Measurements from ENCODE around the gene PRKCA.

The PRKCA gene

DNA sequence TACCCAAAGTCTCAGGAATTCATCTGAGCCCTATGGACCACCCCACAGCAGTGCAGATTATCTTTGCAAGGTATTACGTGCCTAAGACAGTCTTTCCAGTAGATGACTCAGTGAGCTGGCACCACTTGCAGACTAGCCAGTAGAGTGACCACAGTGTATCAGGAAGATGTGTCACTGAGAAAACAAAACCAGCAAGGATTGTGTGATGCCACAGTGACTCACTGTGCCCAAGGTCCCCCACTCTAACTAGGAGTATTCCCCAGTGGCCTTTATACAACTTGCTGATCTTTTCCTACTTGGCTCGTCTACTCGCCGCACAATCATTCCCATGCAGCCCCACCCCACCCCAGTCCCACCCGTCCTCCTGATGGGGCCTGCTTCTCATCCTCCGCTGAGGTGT, 26.8 kb upstream of the PRKCA start:
- H3K4me2 ChIP-seq (ENCODE audit: low read depth, low read length, poor library complexity, severe bottlenecking): no peak overlapping the region
- no peaks in the 10 kb centered on the region for H3K27me3 ChIP-seq (ENCODE audit: insufficient read depth, low read length, poor library complexity, severe bottlenecking)
- H3K36me3 ChIP-seq (ENCODE audit: insufficient read depth, low read length): no peaks in the 10 kb centered on the region
- no peaks in the 10 kb centered on the region for H4K20me1 ChIP-seq (ENCODE audit: insufficient read depth, low read length, poor library complexity, severe bottlenecking)
- H3K4me1 ChIP-seq (ENCODE audit: insufficient read depth, low read length, poor library complexity, severe bottlenecking): no peaks in the 10 kb centered on the region
- H3K79me2 ChIP-seq (ENCODE audit: insufficient read depth, low read length): no peaks in the 10 kb centered on the region
- no peak overlapping the region for H3K9ac ChIP-seq (ENCODE audit: low read depth, low read length, poor library complexity, severe bottlenecking)
- H3F3A ChIP-seq (ENCODE audit: low read depth): no peaks in the 10 kb centered on the region
- no peak overlapping the region for H2AFZ ChIP-seq (ENCODE audit: low read length)
- H3K4me3 ChIP-seq (ENCODE audit: low read length, poor library complexity, severe bottlenecking): no peak overlapping the region
- peaks cover under 1% of the 10 kb centered on the region; the same call in 1 of the 2 replicates for H3K9me3 ChIP-seq (ENCODE audit: insufficient read depth, low read depth, low read length)
- no peaks in the 10 kb centered on the region for H3K9me2 ChIP-seq (replicated peaks; ENCODE audit: low read depth, low read length)
- TF ChIP-seq EZH2phosphoT487 (IDR thresholded peaks at IDR 0.05; ENCODE audit: borderline replicate concordance): no peak
- TF ChIP-seq, protein P1, sequence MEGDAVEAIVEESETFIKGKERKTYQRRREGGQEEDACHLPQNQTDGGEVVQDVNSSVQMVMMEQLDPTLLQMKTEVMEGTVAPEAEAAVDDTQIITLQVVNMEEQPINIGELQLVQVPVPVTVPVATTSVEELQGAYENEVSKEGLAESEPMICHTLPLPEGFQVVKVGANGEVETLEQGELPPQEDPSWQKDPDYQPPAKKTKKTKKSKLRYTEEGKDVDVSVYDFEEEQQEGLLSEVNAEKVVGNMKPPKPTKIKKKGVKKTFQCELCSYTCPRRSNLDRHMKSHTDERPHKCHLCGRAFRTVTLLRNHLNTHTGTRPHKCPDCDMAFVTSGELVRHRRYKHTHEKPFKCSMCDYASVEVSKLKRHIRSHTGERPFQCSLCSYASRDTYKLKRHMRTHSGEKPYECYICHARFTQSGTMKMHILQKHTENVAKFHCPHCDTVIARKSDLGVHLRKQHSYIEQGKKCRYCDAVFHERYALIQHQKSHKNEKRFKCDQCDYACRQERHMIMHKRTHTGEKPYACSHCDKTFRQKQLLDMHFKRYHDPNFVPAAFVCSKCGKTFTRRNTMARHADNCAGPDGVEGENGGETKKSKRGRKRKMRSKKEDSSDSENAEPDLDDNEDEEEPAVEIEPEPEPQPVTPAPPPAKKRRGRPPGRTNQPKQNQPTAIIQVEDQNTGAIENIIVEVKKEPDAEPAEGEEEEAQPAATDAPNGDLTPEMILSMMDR (conservative IDR thresholded peaks at IDR 0.05; ENCODE audit: low read length): no peak

DNA sequence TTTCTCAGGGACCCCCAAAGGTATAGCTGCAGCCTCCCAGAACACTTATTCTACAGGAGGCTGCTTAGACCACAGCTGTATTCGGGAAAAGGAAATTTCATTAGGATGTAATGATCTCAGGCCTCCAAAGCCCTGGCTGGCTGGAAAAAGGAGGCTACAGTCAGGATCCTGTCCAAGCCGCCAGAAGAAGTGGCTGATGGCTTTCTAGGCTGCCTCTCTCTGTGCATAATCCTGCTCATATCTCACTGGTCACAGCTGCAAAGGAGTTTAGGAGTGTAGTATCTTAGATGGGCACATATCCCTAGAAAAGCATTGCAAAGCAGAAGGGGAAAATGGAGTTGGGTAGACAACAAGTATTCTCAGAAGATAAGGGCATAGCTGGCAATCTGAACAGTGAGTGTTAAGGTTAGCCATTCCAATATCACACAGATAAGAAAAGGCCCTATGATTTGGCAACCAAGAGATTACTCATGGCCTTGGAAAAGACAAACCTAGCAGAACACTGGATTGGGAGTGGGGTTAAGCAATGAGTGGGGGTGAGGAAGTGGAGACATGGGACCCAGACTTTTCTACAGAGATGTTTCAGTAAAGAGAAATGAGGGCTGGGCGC, 26.0 kb upstream of the PRKCA start:
- H3K4me1 ChIP-seq (ENCODE audit: insufficient read depth, low read length, poor library complexity, severe bottlenecking): no peaks in the 10 kb centered on the region
- no peak overlapping the region for H3K4me3 ChIP-seq (ENCODE audit: low read length, poor library complexity, severe bottlenecking)

DNA sequence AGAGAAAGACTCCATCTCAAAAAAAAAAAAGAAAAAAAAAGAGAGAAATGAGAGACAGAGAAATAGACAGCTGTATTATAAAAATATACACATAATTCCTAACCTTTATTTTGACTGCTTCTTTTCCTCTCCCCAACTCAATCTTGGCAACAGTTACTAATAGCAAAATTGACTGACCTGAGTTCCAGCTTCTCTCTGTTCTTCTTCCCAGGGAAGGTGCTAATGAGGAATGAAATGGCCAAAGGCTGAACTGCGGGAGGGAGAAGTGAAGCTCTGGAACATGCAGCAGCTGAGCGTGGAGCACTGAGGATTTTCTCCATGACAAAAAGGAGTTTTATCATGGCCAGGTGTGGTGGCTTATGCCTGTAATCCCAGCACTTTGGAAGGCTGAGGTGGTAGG, 25.2 kb upstream of the PRKCA start:
- Histone ChIP-seq H3K9ac (ENCODE audit: low read depth, low read length, poor library complexity, severe bottlenecking) (no peak overlapping the region), H2AFZ (ENCODE audit: low read length) (no peak overlapping the region), H3K9me2 (replicated peaks; ENCODE audit: low read depth, low read length) (no peaks in the 10 kb centered on the region), H3K9me3 (ENCODE audit: insufficient read depth, low read depth, low read length) (no peaks in the 10 kb centered on the region), H3K4me2 (ENCODE audit: low read depth, low read length, poor library complexity, severe bottlenecking) (no peak overlapping the region), H3K4me1 (ENCODE audit: insufficient read depth, low read length, poor library complexity, severe bottlenecking) (no peaks in the 10 kb centered on the region), H3K36me3 (ENCODE audit: insufficient read depth, low read length) (no peaks in the 10 kb centered on the region), H3F3A (ENCODE audit: low read depth) (no peaks in the 10 kb centered on the region), H3K4me3 (ENCODE audit: low read length, poor library complexity, severe bottlenecking) (no peak overlapping the region), H3K79me2 (ENCODE audit: insufficient read depth, low read length) (no peaks in the 10 kb centered on the region), H4K20me1 (ENCODE audit: insufficient read depth, low read length, poor library complexity, severe bottlenecking) (no peaks in the 10 kb centered on the region), H3K27me3 (ENCODE audit: insufficient read depth, low read length, poor library complexity, severe bottlenecking) (no peaks in the 10 kb centered on the region)
- TF ChIP-seq EZH2phosphoT487 (IDR thresholded peaks at IDR 0.05; ENCODE audit: borderline replicate concordance): no peak
- TF ChIP-seq, protein P1 (conservative IDR thresholded peaks at IDR 0.05; ENCODE audit: low read length): no peak

More for the DNA sequence above, 26.0 kb upstream of the PRKCA start:
- Histone ChIP-seq H2AFZ (ENCODE audit: low read length) (no peak overlapping the region), H3K4me2 (ENCODE audit: low read depth, low read length, poor library complexity, severe bottlenecking) (no peak overlapping the region), H4K20me1 (ENCODE audit: insufficient read depth, low read length, poor library complexity, severe bottlenecking) (no peaks in the 10 kb centered on the region), H3K9ac (ENCODE audit: low read depth, low read length, poor library complexity, severe bottlenecking) (no peak overlapping the region), H3F3A (ENCODE audit: low read depth) (no peaks in the 10 kb centered on the region), H3K79me2 (ENCODE audit: insufficient read depth, low read length) (no peaks in the 10 kb centered on the region), H3K27me3 (ENCODE audit: insufficient read depth, low read length, poor library complexity, severe bottlenecking) (no peaks in the 10 kb centered on the region), H3K36me3 (ENCODE audit: insufficient read depth, low read length) (no peaks in the 10 kb centered on the region), H3K9me2 (replicated peaks; ENCODE audit: low read depth, low read length) (no peaks in the 10 kb centered on the region), H3K9me3 (ENCODE audit: insufficient read depth, low read depth, low read length) (no peaks in the 10 kb centered on the region)
- TF ChIP-seq EZH2phosphoT487 (IDR thresholded peaks at IDR 0.05; ENCODE audit: borderline replicate concordance): no peak
- TF ChIP-seq, protein P1 (conservative IDR thresholded peaks at IDR 0.05; ENCODE audit: low read length): no peak
